ENCODE measurements around the gene TP53AIP1.

TP53AIP1 gene

DNA sequence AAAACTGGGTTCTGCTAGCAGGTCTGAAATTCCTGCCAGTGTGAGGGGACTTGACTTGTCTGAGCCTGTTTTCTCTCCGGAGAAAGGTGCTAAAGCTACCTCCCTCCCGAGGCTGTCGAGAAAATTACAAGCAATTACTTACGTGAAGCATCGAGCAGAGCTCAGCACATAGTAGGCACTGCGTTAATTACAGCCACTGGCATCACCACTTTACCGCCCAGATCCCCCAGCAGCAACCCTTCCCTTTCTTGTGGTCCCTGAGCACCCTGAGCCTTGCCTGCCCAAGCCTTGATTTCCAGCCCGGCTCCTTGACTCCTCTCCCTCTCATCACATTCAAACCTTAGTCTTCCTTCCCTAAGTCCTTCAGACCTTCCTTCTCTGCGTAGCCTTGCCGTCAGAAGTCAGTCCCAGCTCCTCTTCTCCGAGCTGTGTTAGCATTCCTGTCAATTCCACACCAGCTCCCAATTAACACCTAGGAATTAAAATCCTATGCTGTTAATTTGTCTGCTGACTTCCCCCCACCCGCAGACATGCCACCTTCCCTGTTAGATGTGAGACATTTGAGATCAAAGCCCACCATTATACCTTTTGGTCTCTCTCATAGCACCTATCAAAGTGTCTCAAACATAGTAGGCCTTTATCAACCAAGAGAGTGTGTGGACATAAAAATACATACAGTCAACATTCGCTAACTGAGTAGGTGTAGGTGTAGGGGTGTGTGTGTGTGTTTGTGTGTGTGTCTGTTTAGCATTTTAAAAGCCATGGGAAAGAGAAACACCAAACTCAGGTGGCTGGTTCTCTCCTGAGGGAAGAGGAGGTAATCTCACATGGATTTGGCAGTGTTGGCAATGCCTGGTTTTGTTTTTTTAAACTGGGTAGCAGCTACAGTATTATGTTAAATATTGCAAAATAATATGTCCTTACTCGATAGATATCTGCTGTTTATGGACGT lies 54.4 kb downstream of the TP53AIP1 start:
- no peak for DNase-seq

DNA sequence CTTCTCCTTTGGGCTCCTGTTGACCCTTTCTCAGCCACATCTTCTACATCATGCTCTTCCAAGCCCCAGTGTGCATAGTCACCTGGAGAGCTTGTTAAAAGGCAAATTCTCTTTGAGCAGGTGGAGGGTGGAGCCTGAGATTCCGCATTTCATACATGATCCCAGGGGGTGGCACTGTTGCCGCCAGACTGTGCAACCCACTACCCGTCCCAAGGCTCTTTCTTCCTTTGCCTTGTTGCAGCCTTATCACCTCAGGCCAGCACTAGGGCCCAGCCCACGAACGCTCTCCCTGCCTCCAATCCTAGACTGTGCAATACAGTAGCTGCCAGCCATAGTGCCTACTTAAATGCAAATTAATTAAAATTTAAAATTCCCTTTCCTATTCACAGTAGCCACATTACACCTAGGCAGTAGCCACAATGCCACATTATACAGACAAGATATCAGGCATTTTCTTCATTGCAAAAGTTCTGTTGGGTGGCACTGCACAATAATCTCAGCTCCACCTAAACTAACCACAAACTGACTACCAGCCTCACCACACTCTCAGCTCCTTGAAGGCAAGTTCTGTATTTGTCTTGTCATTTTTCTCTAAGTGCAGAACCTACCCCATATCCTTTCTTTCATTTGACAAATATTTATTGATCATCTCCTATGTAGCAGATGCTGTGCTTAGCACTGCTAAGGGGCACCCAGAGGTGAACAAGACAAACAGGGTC lies 56.1 kb downstream of the TP53AIP1 start:
- no peak for DNase-seq

Measured in activated naive CD4-positive, alpha-beta T cell treated with anti-CD3 and anti-CD28 coated beads, Interleukin-2, amount 50 U/mL, for 16 hours (primary cell).